Left ventricle myocardium superior (tissue), 1 donor: ENCODE measurements around the gene MSANTD4. TPM values are rescaled to one million over a fixed set of nuclear protein-coding genes. Genes with fewer than 3 reads are reported as not detected.
"Not testable (repeated sequence)": the region's sequence is repeated elsewhere in the genome, so short reads cannot be mapped to it uniquely, and the experiment has no call there.

ENCODE experiments used
- ATAC-seq: fragments of 200-7000 bp; cut with Tn5 transposase; one replicate; pipeline ENCODE4 v1.9.1; 2020; ENCODE audit warnings: mild to moderate bottlenecking, moderate library complexity
- DNase-seq: peaks from one replicate; pipeline ENCODE4 v3.0.0-alpha.2; 2020
- intact Hi-C: fragments of 100-400 bp; cut with micrococcal nuclease; formaldehyde crosslinking; loops from one replicate; pipeline ENCODE4 v1.11.0; 2022
- long read RNA-seq: library from polyadenylated mRNA; unstranded; transcript quantifications from one replicate; pipeline ENCODE4 v2.0.0, GENCODE V29; 2021
- total RNA-seq: library from RNA; stranded (reverse); fragmentation: NEBNext Ultra II Directional; extraction: Animal tissue kit (Norgen Biotek cat#: 25700); gene quantifications from one replicate; pipeline ENCODE4 v1.2.1, GENCODE V29; 2021
- donor health status: DM: no; HTN: yes; CAD: no; lungs with severe emphysema.

Gene MSANTD4
- 18.4 TPM for total RNA-seq
- long read RNA-seq, full-length matches to known transcripts, result 13 of 31 reads
- long read RNA-seq, partial matches to known transcripts, result 3 of 31 reads
- long read RNA-seq, other reads (novel, unspliced or antisense), result 15 of 31 reads

GRCh38 chr11:106021967-106022794 lies at the start of gene MSANTD4:
TSS of gene MSANTD4 (minus strand) at chr11:106022240. CDS start at chr11:106010917, 11,323 bp downstream.
- intact Hi-C loops, result loop anchor here (10.0 kb wide), 1 partner anchor 53 kb away; the partner anchor contains the start of genes AASDHPPT and KBTBD3
- ATAC-seq, result peak; percentile 99
- DNase-seq, result peak; percentile 99

GRCh38 chr11:106070606-106071005 lies 48.6 kb upstream of the MSANTD4 start:
- ATAC-seq, result no peak
- intact Hi-C loops, result loop anchor here (10.0 kb wide), 1 partner anchor 46 kb away; the partner anchor contains the start of gene MSANTD4
- DNase-seq, result no peak

DNA sequence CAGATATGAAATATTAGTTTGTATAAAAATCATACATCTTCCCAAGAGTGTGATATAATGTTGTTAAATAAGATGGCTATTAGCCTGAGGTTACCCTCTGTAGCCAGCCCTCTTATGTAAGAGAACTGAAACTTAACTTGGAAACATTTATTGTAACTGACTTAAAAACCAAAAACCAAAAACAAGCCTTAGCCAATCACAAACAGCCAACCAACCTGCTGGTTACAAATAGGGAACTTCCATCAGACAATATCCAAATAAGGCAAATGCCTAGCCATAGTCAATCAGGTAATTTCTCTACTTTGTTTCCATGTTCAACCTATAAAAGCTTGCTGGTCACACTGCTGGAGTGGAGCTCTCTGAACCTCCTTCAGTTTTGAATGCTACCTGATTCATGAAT lies 41.0 kb upstream of the MSANTD4 start:
- ATAC-seq, result no peak
- no peak for DNase-seq
- intact Hi-C loops, result no loop called here

DNA sequence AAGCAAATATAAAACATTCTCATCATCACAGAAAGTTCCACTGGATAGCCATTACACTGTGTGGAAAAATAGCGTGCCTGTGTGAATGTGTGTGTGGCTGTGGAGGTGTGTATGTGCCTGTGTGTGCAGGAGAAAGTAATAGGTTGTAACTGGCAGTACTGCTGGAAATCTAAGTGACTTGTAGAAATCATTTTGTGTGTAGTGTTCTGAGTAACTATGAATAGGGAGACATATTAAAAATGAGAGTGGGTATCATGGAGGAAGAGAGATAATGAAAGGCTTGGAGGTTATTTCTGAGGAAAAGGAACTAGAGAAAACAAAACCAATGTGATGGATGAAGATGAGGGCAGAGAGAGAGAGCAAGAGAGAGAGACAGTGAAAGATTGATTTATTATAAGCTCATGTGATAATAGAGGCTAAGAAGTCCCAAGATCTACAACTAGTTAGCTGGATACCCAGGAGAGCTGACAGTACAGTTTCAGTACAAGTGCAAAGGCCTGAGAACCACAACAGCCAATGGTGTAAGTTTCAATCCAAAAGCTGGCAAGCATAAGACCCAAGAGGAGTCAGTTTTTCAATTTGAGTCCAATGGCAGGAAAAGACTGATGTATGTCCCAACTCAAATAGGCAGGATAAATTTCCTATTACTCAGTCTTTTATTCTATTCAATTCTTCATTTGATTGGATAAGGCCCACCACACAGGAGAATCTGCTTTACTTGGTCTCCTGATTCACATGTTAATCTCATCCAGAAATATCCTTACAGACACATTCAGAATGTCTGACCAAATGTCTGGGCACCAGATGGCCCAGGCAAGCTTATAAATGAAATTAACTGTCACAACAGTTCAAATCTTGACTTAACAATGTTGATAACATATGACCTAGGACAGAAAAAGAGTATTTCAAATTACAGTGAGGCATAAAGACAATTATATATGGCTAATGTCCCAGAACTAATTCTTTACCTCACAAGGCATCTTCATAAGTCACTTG lies 40.2 kb upstream of the MSANTD4 start:
- no peak for DNase-seq
- intact Hi-C loops, result no loop called here
- no peak for ATAC-seq

- no peak for ATAC-seq
These were observed 39.3 kb upstream of the MSANTD4 start for GRCh38 chr11:106061249-106061784.

DNA sequence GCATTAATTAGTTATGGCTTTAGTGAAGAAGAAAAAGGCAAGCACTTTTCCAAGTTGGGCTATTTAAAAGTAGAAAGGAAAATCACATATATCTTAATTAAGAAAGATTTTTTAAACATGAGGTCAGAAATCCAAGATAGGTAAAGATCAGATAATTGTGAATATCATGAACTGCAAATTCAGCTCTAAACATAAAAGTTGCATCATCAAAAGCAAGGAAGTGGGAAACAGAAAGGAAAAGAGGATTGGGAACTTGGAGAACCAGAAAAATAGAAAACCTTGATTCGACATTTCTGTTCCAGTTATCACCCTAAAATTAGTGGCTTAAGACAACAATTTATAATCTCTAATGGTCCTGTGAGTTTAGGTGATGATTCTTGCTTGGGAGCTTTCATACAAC lies 37.6 kb upstream of the MSANTD4 start:
- no peak for DNase-seq
- intact Hi-C loops, result no loop called here

More at GRCh38 chr11:106061249-106061784, 39.3 kb upstream of the MSANTD4 start:
- intact Hi-C loops, result no loop called here
- no peak for DNase-seq

GRCh38 chr11:106058377-106058776 lies 36.3 kb upstream of the MSANTD4 start:
- ATAC-seq, DNase-seq, intact Hi-C loops: not testable (repeated sequence)

More for the DNA sequence above, 37.6 kb upstream of the MSANTD4 start:
- no peak for ATAC-seq

GRCh38 chr11:106051103-106051502 lies 29.1 kb upstream of the MSANTD4 start:
- no peak for ATAC-seq
- intact Hi-C loops, result no loop called here
- DNase-seq, result no peak

DNA sequence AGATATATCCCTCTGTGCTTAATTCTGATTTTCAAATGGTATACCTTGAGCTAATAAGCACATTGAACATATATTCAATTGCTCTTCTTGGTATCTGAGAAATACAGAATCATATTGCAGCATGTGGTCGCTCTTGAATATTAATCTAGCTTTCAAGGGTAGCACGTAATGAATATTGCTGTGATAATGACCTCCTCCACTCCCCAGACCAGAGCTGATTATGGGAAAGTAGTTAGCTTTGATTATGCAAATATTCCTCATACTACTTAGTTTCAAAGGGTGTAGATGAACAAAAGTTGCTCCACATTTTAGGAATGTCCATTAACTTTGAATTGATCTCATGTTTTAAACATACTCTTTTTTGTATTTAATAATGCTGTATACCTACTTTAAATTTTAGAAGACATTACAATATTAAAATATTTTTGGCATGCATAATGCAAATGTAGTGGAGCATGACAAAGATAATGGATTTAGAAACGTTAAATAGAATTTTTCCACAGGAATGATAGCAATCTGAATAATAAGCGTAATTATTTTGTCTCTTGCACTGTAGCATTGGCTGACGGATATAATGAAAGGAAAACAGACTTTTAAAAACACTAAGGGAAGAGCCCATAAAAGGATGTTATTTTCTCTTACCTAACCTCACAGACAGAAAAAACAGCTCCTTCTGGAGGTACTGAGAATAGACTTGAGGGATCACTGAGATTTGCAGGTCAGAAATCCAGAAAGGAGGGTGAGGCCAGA lies 27.9 kb upstream of the MSANTD4 start:
- no peak for ATAC-seq
- intact Hi-C loops, result no loop called here

DNA sequence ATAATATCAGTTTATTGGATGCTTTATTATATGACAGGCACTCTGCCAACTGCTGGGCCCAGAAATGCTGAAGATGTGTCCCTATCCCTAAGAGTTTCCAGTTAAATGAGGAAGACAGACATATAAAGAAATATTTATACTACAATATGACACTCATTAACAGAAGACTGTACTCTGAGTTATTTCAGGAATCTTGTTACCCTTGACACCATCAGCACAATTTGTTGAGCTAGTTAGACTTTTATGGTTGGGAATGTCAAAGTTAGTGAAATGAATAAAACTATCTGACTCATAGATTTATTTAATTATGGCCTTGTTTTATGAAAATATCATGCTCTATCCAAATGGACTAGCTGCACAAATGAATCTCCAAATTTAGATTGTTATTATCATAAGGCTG lies 25.6 kb upstream of the MSANTD4 start:
- no peak for DNase-seq
- intact Hi-C loops, result no loop called here
- no peak for ATAC-seq

More for the DNA sequence above, 27.9 kb upstream of the MSANTD4 start:
- DNase-seq, result no peak

GRCh38 chr11:106043540-106043939 lies 21.5 kb upstream of the MSANTD4 start:
- intact Hi-C loops, result no loop called here
- DNase-seq, result no peak
- no peak for ATAC-seq

GRCh38 chr11:106032861-106033260 lies 10.8 kb upstream of the MSANTD4 start:
- intact Hi-C loops, result no loop called here
- DNase-seq (no peak), ATAC-seq (no peak)

DNA sequence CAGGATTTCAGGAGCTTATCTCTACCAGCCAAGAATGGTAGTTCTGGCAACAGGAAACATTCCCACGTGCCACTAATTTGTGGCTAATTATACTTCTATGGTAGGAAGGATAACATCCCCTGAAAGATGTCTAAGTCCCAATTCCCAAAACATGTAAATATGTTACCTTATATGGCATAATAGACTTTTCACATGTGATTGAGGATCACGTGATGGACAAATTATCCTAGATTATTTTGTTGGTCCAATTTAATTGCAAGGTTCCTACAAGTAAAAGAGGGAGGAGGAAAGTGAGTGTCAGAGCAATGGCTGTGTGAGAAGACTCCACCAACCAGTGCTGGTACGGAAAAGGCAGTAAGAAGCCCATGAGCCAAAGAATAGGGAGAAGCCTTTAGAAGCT lies 9.9 kb upstream of the MSANTD4 start:
- ATAC-seq (no peak), DNase-seq (no peak)
- intact Hi-C loops, result no loop called here

GRCh38 chr11:106031202-106031810 lies 9.3 kb upstream of the MSANTD4 start:
- intact Hi-C loops, result no loop called here
- no peak for DNase-seq
- no peak for ATAC-seq

GRCh38 chr11:106030609-106031008 lies 8.6 kb upstream of the MSANTD4 start:
- DNase-seq, result no peak
- ATAC-seq, result no peak
- intact Hi-C loops, result no loop called here

GRCh38 chr11:106022795-106023275 lies 795 bp upstream of the MSANTD4 start:
- ATAC-seq (no peak), DNase-seq (no peak)
- intact Hi-C loops, result loop anchor here (10.0 kb wide), 1 partner anchor 52 kb away; the partner anchor contains the start of genes AASDHPPT and KBTBD3

GRCh38 chr11:106021181-106021966 lies 666 bp downstream of the MSANTD4 start:
- peak; percentile 4 for ATAC-seq
- DNase-seq, result no peak
- intact Hi-C loops, result loop anchor here (10.0 kb wide), 1 partner anchor 53 kb away; the partner anchor contains the start of genes AASDHPPT and KBTBD3
